Activated CD8-positive, alpha-beta memory T cell treated with anti-CD3 and anti-CD28 coated beads, Interleukin-2, amount 10 ng/mL, durations not matched to agents 7 days and 5 days (primary cell): ENCODE results near the gene SLC7A10. TPM values are rescaled to one million over a fixed set of nuclear protein-coding genes. Genes with fewer than 3 reads are reported as not detected.
"Not testable (repeated sequence)": the region's sequence is repeated elsewhere in the genome, so short reads cannot be mapped to it uniquely, and the experiment has no call there.

Experiments used
- ATAC-seq: fragments of 150-1000 bp; cut with Tn5 transposase; one replicate; pipeline ENCODE4 v1.10.0; 2021; ENCODE audit warnings: moderate library complexity
- CTCF ChIA-PET: fragments of 350-600 bp; sonication (Branson Sonifier 250); formaldehyde crosslinking; loops from one replicate; lab custom pipeline; 2021; ENCODE audit warnings: antibody characterized with exemption; lab: Charles Lee
- DNase-seq: peaks from one replicate; pipeline ENCODE4 v3.0.0-alpha.2; 2020
- H3K27ac Mint-ChIP-seq: one replicate; pipeline ENCODE4 v1.8.0; 2021; ENCODE audit warnings: mild to moderate bottlenecking, mixed read lengths
- H3K27me3 Mint-ChIP-seq: one replicate; pipeline ENCODE4 v1.8.0; 2021; ENCODE audit warnings: mixed read lengths
- H3K36me3 Mint-ChIP-seq: one replicate; pipeline ENCODE4 v1.8.0; 2021; ENCODE audit warnings: mild to moderate bottlenecking, mixed read lengths
- H3K4me1 Mint-ChIP-seq: one replicate; pipeline ENCODE4 v1.8.0; 2021; ENCODE audit warnings: mixed read lengths
- H3K4me3 Mint-ChIP-seq: one replicate; pipeline ENCODE4 v1.8.0; 2021; ENCODE audit warnings: mild to moderate bottlenecking, moderate library complexity, mixed read lengths
- H3K9me3 Mint-ChIP-seq: one replicate; pipeline ENCODE4 v1.8.0; 2022; ENCODE audit warnings: low read depth, mixed read lengths
- total RNA-seq, 2 experiments: library from RNA; stranded (reverse); gene quantifications; one replicate each; pipeline ENCODE4 v1.2.3, GENCODE V29; 2021

Gene SLC7A10
- total RNA-seq, 2 experiments from 2014 or later = not detected

GRCh38 chr19:33215438-33216197 is 10.0 kb downstream of the SLC7A10 start:
- H3K4me1 Mint-ChIP-seq = no peaks in the 10 kb centered on the region
- H3K36me3 Mint-ChIP-seq = no peaks in the 10 kb centered on the region
- CTCF ChIA-PET = no interaction called here
- DNase-seq = no peak
- ATAC-seq = no peak
- no peak overlapping the region for H3K27ac Mint-ChIP-seq
- H3K9me3 Mint-ChIP-seq = no peaks in the 10 kb centered on the region
- H3K4me3 Mint-ChIP-seq = no peak overlapping the region
- peaks cover 3% of the 10 kb centered on the region for H3K27me3 Mint-ChIP-seq

GRCh38 chr19:33214596-33214995 is 11.1 kb downstream of the SLC7A10 start:
- DNase-seq = no peak
- CTCF ChIA-PET = no interaction called here
- Mint-ChIP-seq H3K27me3 (no peaks in the 10 kb centered on the region), H3K27ac (no peak overlapping the region), H3K4me3 (no peak overlapping the region), H3K4me1 (no peaks in the 10 kb centered on the region), H3K9me3 (no peaks in the 10 kb centered on the region), H3K36me3 (no peaks in the 10 kb centered on the region)
- no peak for ATAC-seq

DNA sequence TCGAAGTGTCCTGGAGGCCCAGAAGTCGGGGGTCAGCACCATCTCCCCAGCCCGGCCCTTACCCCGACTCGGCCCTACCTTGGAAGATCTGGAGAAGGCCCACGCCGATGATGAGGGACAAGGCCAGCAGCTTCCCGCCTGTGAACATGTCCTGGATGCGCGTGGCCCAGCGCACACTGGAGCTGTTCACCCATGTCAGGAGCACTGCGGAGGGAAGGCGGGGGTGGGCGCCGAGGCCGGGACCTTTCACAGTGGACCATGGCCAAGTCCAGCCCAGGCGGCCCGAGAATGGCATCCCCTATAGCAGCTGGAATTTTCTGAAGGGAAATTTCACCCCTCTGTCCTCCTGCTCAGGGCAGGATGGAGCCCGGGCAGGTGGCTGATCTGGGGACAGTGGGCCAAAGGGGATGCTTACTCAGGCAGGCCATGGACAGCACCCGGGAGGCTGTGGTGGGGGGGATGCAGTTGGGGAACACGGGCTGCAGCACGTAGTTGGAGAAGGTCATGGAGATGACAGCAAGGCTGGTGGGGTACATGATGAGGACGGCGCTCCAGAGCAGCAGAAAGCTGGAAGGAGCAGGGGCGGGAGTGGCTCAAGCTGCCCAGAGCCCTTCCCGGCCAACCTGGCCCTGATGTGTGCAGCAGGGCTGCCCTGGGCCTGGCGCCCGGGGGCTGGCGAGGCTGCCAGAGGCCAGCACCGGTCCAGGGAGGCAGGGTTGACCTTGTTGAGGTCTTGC is 13.0 kb downstream of the SLC7A10 start:
- no peaks in the 10 kb centered on the region for H3K27me3 Mint-ChIP-seq
- H3K4me3 Mint-ChIP-seq = no peak overlapping the region
- no peak for ATAC-seq
- CTCF ChIA-PET = interaction anchor here (1.2 kb wide), 1 partner anchor 203 kb away, joined by 3 read pairs; no protein-coding TSS in a partner anchor
- H3K36me3 Mint-ChIP-seq = no peaks in the 10 kb centered on the region
- DNase-seq = no peak
- H3K27ac Mint-ChIP-seq = no peak overlapping the region
- no peaks in the 10 kb centered on the region for H3K4me1 Mint-ChIP-seq
- no peaks in the 10 kb centered on the region for H3K9me3 Mint-ChIP-seq

DNA sequence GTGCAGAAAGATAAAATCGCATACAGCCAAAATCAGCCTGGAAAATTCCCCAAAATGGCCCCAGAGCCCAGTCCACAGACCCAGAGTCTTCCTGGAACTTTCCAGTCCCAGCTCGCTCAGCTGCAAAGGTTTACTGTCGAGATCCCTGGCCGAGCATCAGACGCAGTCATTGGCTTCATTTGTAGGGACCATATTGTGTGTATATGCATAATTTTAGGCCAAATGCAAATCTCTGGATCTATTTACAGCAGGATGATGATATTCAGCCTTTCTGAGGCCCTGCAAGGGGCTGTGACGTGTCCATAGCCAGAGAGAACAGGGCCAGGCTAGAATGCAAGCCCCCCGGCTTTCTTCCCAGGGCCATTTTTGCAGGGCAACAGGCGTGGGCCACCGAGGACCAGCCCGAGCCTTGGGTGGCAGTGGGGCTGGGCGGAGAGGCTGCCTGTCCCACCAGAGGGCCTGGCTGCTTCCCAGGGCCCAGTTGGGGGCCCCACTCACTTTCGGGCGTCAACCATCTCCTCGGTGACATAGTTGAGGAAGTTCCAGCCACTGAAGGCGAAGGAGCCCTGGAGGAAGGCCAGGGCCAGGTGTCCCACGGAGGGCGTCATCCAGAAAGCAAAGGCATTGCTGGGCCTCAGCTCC is 13.7 kb downstream of the SLC7A10 start:
- H3K36me3 Mint-ChIP-seq = no peaks in the 10 kb centered on the region
- ATAC-seq (no peak), DNase-seq (no peak)
- no peaks in the 10 kb centered on the region for H3K27me3 Mint-ChIP-seq
- no peaks in the 10 kb centered on the region for H3K4me1 Mint-ChIP-seq
- H3K4me3 Mint-ChIP-seq = no peak overlapping the region
- CTCF ChIA-PET = interaction anchor here (1.2 kb wide), 1 partner anchor 204 kb away, joined by 3 read pairs; no protein-coding TSS in a partner anchor
- H3K27ac Mint-ChIP-seq = no peak overlapping the region
- H3K9me3 Mint-ChIP-seq = no peaks in the 10 kb centered on the region

DNA sequence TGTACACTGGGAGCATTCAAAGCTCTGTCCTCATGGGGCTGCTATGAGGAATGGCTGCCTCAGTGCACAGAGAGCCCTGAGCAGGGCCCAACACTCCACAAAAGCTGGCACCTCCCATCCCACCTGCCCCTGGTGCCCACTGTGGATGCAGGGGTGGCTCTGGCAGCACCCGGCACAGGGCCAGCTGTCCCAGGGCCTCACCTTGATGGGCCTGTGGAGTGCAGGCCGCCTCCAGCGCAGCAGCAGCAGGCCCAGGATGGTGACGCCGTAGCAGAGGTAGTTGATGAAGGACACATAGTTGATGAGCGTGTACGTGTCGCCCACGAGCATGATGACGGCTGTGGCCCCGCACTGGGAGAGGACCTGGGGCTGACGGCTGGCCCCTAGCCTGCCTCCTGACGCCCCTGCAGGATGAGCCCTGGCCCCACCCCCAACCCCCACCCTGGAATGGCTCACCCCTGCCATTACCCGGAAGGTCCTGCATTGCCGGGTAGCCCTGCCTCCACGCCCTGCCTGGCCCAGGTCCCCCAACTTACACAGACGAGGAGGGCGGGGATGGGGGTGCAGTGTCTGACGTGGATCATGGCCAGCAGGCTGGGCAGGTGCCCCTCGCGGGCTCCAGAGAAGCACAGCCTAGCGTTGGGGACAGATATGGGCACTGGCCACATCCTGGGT is 15.2 kb downstream of the SLC7A10 start:
- H3K4me3 Mint-ChIP-seq = no peak overlapping the region
- no peak for ATAC-seq
- CTCF ChIA-PET = no interaction called here
- no peaks in the 10 kb centered on the region for H3K27me3 Mint-ChIP-seq
- no peaks in the 10 kb centered on the region for H3K36me3 Mint-ChIP-seq
- no peak for DNase-seq
- H3K27ac Mint-ChIP-seq = no peak overlapping the region
- H3K9me3 Mint-ChIP-seq = no peaks in the 10 kb centered on the region
- H3K4me1 Mint-ChIP-seq = no peaks in the 10 kb centered on the region

GRCh38 chr19:33209850-33210230 is 15.8 kb downstream of the SLC7A10 start:
- not testable (repeated sequence) for DNase-seq, H3K36me3 Mint-ChIP-seq, ATAC-seq, H3K27ac Mint-ChIP-seq, H3K4me1 Mint-ChIP-seq, H3K4me3 Mint-ChIP-seq, H3K9me3 Mint-ChIP-seq, H3K27me3 Mint-ChIP-seq
- CTCF ChIA-PET = interaction anchor here (0.8 kb wide), 1 partner anchor 26 kb away, joined by 3 read pairs; no protein-coding TSS in a partner anchor

DNA sequence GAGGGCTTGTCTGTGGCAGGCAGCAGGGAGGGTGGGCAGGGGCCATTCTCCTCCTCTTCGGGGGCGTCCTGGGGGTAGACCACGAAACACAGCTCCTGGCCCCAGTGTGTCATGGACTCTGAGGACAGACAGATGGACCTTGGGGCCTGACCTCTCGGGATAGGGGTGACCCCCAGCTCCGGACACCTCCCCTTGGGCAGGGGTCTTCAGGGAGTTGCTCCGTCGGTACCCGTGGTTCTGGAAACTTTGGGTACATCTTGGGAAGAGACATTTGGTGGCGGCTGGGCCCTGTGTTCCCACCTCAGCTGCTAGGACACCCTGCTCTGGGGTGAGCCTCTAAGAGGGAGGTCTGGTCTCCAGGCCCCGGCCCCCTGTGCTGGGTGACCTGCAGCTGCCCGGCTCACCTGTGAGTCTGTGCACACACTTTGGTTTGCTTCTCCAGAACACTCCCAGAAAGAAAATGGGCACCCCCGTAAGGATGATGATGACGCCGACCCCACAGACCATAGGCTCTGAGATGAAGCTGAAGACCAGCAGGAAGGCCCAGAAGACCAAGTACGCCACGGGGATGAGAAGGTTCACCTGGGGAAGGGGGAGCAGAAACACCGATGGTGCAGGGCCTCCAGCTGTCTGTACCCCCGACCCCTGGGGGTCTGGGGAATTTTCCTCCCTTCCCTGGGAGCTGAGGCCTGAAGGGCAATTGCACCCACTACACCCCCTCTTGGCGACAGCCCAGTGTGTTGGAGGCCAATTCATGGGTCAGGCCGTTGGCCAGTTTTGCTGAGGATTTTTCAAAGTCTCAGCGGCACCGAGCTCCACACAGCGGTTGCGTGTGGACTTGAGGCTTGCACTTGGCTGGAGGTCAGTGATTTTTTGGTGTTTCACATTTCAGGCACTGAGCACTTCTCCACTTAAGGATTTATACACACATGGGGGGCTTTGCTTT is 16.5 kb downstream of the SLC7A10 start:
- H3K9me3 Mint-ChIP-seq = no peaks in the 10 kb centered on the region
- CTCF ChIA-PET = interaction anchor here (0.8 kb wide), 1 partner anchor 25 kb away, joined by 3 read pairs; no protein-coding TSS in a partner anchor
- no peak overlapping the region for H3K27ac Mint-ChIP-seq
- ATAC-seq (no peak), DNase-seq (no peak)
- H3K4me1 Mint-ChIP-seq = no peaks in the 10 kb centered on the region
- no peaks in the 10 kb centered on the region for H3K27me3 Mint-ChIP-seq
- no peaks in the 10 kb centered on the region for H3K36me3 Mint-ChIP-seq
- H3K4me3 Mint-ChIP-seq = no peak overlapping the region

GRCh38 chr19:33208371-33208895 is 17.2 kb downstream of the SLC7A10 start:
- DNase-seq (no peak), ATAC-seq (no peak)
- Mint-ChIP-seq H3K27me3 (no peaks in the 10 kb centered on the region), H3K4me1 (no peaks in the 10 kb centered on the region), H3K9me3 (no peaks in the 10 kb centered on the region), H3K4me3 (no peak overlapping the region), H3K36me3 (no peaks in the 10 kb centered on the region), H3K27ac (no peak overlapping the region)
- CTCF ChIA-PET = no interaction called here

GRCh38 chr19:33207903-33208302 is 17.7 kb downstream of the SLC7A10 start:
- H3K36me3 Mint-ChIP-seq = no peaks in the 10 kb centered on the region
- no peaks in the 10 kb centered on the region for H3K27me3 Mint-ChIP-seq
- no peaks in the 10 kb centered on the region for H3K9me3 Mint-ChIP-seq
- no peaks in the 10 kb centered on the region for H3K4me1 Mint-ChIP-seq
- no peak overlapping the region for H3K4me3 Mint-ChIP-seq
- DNase-seq = no peak
- no peak for ATAC-seq
- H3K27ac Mint-ChIP-seq = no peak overlapping the region
- CTCF ChIA-PET = no interaction called here

GRCh38 chr19:33207040-33207620 is 18.5 kb downstream of the SLC7A10 start:
- no peak for DNase-seq
- Mint-ChIP-seq H3K4me1 (no peaks in the 10 kb centered on the region), H3K27me3 (no peaks in the 10 kb centered on the region), H3K9me3 (no peaks in the 10 kb centered on the region), H3K27ac (no peak overlapping the region), H3K4me3 (no peak overlapping the region), H3K36me3 (no peaks in the 10 kb centered on the region)
- CTCF ChIA-PET = no interaction called here
- no peak for ATAC-seq

- ATAC-seq = no peak
- H3K4me1 Mint-ChIP-seq = no peaks in the 10 kb centered on the region
- H3K9me3 Mint-ChIP-seq = no peaks in the 10 kb centered on the region
- H3K36me3 Mint-ChIP-seq = no peaks in the 10 kb centered on the region
- no peak for DNase-seq
- no peak overlapping the region for H3K27ac Mint-ChIP-seq
- no peaks in the 10 kb centered on the region for H3K27me3 Mint-ChIP-seq
- CTCF ChIA-PET = no interaction called here
- H3K4me3 Mint-ChIP-seq = no peak overlapping the region
Measured at GRCh38 chr19:33206261-33207039, 19.2 kb downstream of the SLC7A10 start.
